Liver (tissue), 3 donors: ENCODE data around the gene VCX2.

Source experiments
- EGR1 ChIP-seq, 2 donors: IDR thresholded peaks; 2 replicates each; pipeline ENCODE4 v1.6.1; 2016 to 2018; ENCODE audit warnings: antibody characterized with exemption in 2 of 2, low read depth in 2 of 2
- FOXA2 ChIP-seq: IDR thresholded peaks from 2 replicates; pipeline ENCODE4 v1.6.1; 2016; ENCODE audit warnings: antibody characterized with exemption
- GABPA ChIP-seq, 2 donors: IDR thresholded peaks in 1 of 2; conservative IDR thresholded peaks in 1 of 2; 2 replicates each; pipeline ENCODE4 v1.6.1; 2016; ENCODE audit warnings: antibody characterized with exemption in 2 of 2, mild to moderate bottlenecking in 1 of 2, moderate library complexity in 1 of 2
- JUND ChIP-seq, 2 donors: IDR thresholded peaks; 2 replicates each; pipeline ENCODE4 v1.6.1; 2016; ENCODE audit warnings: antibody characterized with exemption in 2 of 2
- RAD21 ChIP-seq, 2 donors: IDR thresholded peaks; 2 replicates each; pipeline ENCODE4 v1.6.1; 2016; ENCODE audit warnings: antibody characterized with exemption in 2 of 2, mild to moderate bottlenecking in 2 of 2
- TAF1 ChIP-seq: conservative IDR thresholded peaks from 2 replicates; pipeline ENCODE4 v1.6.1; 2016; ENCODE audit warnings: antibody characterized with exemption, mild to moderate bottlenecking
- TF ChIP-seq, protein P1 (sequence below): fragments of 150-350 bp; IDR thresholded peaks from 2 replicates; pipeline ENCODE4 v1.5.1; 2017; ENCODE audit warnings: improper control_type of control experiment, low read depth, low read length; ENCODE audit not compliant: missing input control
- TF ChIP-seq, protein P2 (sequence below): IDR thresholded peaks from 2 replicates; pipeline ENCODE4 v1.6.1; 2016; ENCODE audit warnings: antibody characterized with exemption, mild to moderate bottlenecking
- TF ChIP-seq, protein P3 (sequence below): IDR thresholded peaks from 2 replicates; pipeline ENCODE4 v1.6.1; 2016; ENCODE audit warnings: antibody characterized with exemption
- TF ChIP-seq, protein P4 (sequence below): IDR thresholded peaks from 2 replicates; pipeline ENCODE4 v1.6.1; 2016; ENCODE audit warnings: antibody characterized with exemption
- donor health status: healthy.
- donor health status: healthy.

DNA sequence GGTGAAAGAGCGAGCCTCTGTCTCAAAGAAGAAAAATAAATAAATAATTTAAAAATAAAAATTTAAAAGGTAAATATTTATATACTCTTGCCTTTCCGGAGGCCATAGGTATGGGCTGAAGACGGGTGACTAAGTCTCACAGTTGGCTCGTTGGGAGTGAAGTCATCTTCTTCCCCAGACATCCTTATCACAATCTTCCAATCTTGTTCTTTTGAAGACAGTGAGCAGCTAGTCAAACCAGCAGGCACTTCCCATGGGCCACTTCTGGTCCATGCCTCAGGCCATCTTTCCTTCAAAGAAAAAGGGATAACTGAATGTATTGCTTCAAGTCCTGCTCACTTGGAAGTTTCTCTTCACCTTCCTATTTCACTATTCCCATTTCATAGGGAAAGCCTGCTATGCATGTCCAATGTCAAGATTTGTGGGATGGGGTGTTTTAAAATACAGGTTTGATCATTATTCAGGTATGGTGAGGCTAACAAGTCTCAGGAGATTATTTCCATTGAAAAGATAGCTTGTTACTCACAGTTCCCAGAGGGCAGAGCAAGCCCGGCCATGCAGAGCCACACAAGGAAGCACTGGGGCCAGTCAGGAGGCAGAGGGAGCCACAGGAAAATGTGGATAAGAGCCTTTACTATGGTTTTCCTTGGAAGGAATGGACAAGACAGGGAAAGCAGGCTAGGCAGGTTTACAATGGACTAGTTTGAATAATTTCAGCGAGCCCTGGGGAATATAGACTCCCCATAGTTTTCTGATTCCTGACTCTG lies 33.3 kb upstream of the VCX2 start:
- TF ChIP-seq, protein P1, sequence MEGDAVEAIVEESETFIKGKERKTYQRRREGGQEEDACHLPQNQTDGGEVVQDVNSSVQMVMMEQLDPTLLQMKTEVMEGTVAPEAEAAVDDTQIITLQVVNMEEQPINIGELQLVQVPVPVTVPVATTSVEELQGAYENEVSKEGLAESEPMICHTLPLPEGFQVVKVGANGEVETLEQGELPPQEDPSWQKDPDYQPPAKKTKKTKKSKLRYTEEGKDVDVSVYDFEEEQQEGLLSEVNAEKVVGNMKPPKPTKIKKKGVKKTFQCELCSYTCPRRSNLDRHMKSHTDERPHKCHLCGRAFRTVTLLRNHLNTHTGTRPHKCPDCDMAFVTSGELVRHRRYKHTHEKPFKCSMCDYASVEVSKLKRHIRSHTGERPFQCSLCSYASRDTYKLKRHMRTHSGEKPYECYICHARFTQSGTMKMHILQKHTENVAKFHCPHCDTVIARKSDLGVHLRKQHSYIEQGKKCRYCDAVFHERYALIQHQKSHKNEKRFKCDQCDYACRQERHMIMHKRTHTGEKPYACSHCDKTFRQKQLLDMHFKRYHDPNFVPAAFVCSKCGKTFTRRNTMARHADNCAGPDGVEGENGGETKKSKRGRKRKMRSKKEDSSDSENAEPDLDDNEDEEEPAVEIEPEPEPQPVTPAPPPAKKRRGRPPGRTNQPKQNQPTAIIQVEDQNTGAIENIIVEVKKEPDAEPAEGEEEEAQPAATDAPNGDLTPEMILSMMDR = no peak
- TF ChIP-seq RAD21 (IDR thresholded peaks at IDR 0.05) = no peak
- no peak for TF ChIP-seq EGR1 (IDR thresholded peaks at IDR 0.05; ENCODE audit: low read depth in 2 of 2)
- TF ChIP-seq TAF1 = no peak
- no peak for TF ChIP-seq FOXA2
- TF ChIP-seq GABPA (IDR thresholded peaks at IDR 0.05 in 1 of 2, conservative IDR thresholded peaks at IDR 0.05 in 1 of 2) = no peak
- TF ChIP-seq, protein P2, sequence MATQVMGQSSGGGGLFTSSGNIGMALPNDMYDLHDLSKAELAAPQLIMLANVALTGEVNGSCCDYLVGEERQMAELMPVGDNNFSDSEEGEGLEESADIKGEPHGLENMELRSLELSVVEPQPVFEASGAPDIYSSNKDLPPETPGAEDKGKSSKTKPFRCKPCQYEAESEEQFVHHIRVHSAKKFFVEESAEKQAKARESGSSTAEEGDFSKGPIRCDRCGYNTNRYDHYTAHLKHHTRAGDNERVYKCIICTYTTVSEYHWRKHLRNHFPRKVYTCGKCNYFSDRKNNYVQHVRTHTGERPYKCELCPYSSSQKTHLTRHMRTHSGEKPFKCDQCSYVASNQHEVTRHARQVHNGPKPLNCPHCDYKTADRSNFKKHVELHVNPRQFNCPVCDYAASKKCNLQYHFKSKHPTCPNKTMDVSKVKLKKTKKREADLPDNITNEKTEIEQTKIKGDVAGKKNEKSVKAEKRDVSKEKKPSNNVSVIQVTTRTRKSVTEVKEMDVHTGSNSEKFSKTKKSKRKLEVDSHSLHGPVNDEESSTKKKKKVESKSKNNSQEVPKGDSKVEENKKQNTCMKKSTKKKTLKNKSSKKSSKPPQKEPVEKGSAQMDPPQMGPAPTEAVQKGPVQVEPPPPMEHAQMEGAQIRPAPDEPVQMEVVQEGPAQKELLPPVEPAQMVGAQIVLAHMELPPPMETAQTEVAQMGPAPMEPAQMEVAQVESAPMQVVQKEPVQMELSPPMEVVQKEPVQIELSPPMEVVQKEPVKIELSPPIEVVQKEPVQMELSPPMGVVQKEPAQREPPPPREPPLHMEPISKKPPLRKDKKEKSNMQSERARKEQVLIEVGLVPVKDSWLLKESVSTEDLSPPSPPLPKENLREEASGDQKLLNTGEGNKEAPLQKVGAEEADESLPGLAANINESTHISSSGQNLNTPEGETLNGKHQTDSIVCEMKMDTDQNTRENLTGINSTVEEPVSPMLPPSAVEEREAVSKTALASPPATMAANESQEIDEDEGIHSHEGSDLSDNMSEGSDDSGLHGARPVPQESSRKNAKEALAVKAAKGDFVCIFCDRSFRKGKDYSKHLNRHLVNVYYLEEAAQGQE = no peak
- TF ChIP-seq JUND (IDR thresholded peaks at IDR 0.05) = no peak
- TF ChIP-seq, protein P3, sequence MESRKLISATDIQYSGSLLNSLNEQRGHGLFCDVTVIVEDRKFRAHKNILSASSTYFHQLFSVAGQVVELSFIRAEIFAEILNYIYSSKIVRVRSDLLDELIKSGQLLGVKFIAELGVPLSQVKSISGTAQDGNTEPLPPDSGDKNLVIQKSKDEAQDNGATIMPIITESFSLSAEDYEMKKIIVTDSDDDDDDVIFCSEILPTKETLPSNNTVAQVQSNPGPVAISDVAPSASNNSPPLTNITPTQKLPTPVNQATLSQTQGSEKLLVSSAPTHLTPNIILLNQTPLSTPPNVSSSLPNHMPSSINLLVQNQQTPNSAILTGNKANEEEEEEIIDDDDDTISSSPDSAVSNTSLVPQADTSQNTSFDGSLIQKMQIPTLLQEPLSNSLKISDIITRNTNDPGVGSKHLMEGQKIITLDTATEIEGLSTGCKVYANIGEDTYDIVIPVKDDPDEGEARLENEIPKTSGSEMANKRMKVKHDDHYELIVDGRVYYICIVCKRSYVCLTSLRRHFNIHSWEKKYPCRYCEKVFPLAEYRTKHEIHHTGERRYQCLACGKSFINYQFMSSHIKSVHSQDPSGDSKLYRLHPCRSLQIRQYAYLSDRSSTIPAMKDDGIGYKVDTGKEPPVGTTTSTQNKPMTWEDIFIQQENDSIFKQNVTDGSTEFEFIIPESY = no peak
- TF ChIP-seq, protein P4, sequence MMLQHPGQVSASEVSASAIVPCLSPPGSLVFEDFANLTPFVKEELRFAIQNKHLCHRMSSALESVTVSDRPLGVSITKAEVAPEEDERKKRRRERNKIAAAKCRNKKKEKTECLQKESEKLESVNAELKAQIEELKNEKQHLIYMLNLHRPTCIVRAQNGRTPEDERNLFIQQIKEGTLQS = no peak
